SK-N-MC (cell line): Measurements from ENCODE around the gene MAPT.

Experiments
- DNase-seq: peaks from one replicate; pipeline ENCODE4 v3.0.0-alpha.2; 2011; ENCODE audit warnings: low read depth, low spot score
- H3K27ac ChIP-seq: fragments of 200-600 bp; sonication (generic); 2 replicates; pipeline ENCODE4 v1.5.1; 2016; ENCODE audit warnings: mixed run types
- H3K36me3 ChIP-seq: fragments of 200-600 bp; sonication (generic); 2 replicates; pipeline ENCODE4 v1.6.1; 2017; ENCODE audit warnings: antibody characterized with exemption, low read length, mixed read lengths; ENCODE audit not compliant: insufficient read depth
- H3K4me3 ChIP-seq: fragments of 200-600 bp; sonication (generic); 2 replicates; pipeline ENCODE4 v1.5.1; 2016
- H3K9ac ChIP-seq: fragments of 200-600 bp; sonication (generic); 2 replicates; pipeline ENCODE4 v1.8.0; 2017; ENCODE audit warnings: mixed run types, mixed read lengths; ENCODE audit not compliant: insufficient read length
- H3K9me3 ChIP-seq: fragments of 200-600 bp; sonication (generic); 2 replicates; pipeline ENCODE4 v1.6.1; 2017; ENCODE audit warnings: low read depth, mild to moderate bottlenecking, antibody characterized with exemption, low read length, moderate library complexity, mixed read lengths
- EZH2 ChIP-seq: fragments of 200-600 bp; sonication (generic); IDR thresholded peaks from one replicate; pipeline ENCODE4 v1.6.1; 2017; ENCODE audit warnings: antibody characterized with exemption
- FOXP2 ChIP-seq: optimal IDR thresholded peaks from 2 replicates; pipeline ENCODE3; 2011; ENCODE audit warnings: mild to moderate bottlenecking, moderate library complexity; ENCODE audit not compliant: insufficient read depth; ENCODE audit errors: extremely low read length, control extremely low read depth
- POLR2AphosphoS5 ChIP-seq: IDR thresholded peaks from 2 replicates; pipeline ENCODE4 v1.6.1; 2012; ENCODE audit warnings: mild to moderate bottlenecking, low read depth, low read length, borderline replicate concordance

MAPT gene

DNA sequence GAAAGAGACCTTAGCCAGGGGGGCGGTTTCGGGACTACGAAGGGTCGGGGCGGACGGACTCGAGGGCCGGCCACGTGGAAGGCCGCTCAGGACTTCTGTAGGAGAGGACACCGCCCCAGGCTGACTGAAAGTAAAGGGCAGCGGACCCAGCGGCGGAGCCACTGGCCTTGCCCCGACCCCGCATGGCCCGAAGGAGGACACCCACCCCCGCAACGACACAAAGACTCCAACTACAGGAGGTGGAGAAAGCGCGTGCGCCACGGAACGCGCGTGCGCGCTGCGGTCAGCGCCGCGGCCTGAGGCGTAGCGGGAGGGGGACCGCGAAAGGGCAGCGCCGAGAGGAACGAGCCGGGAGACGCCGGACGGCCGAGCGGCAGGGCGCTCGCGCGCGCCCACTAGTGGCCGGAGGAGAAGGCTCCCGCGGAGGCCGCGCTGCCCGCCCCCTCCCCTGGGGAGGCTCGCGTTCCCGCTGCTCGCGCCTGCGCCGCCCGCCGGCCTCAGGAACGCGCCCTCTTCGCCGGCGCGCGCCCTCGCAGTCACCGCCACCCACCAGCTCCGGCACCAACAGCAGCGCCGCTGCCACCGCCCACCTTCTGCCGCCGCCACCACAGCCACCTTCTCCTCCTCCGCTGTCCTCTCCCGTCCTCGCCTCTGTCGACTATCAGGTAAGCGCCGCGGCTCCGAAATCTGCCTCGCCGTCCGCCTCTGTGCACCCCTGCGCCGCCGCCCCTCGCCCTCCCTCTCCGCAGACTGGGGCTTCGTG, at the start of gene MAPT:
MAPT (plus strand) TSS at position 533 of the 763 bp plus-strand sequence. CDS start 67,784 bp downstream, outside the sequence.
- peak within 1 kb of the TSS; percentile 96 for H3K9ac ChIP-seq
- TF ChIP-seq FOXP2 (peak; percentile 85), POLR2AphosphoS5 (peak; percentile 66), EZH2 (no peak)

DNA sequence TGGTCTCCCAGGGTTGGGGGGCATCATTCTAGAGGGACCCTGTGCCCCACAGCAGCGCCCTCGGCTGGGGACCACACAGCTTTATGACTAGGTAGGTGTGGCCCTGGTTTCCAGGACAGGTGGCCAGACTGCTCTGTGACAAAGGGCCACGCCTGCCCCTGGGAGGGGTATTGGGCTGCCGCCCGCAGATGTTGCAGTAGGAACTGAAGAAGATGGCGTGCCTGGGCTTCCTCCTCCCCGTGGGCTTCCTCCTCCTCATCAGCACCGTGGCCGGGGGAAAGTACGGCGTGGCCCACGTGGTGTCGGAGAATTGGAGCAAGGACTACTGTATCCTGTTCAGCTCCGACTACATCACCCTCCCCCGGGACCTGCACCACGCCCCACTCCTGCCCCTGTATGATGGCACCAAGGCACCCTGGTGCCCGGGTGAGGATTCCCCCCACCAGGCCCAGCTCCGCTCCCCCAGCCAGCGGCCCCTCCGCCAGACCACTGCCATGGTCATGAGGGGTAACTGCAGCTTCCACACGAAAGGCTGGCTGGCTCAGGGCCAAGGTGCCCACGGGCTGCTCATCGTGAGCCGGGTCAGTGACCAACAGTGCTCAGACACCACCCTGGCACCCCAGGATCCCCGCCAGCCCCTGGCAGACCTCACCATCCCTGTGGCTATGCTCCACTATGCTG, 49.5 kb upstream of the MAPT start, which contains the start of gene SPPL2C:
SPPL2C (plus strand) TSS at position 187 of the 681 bp plus-strand sequence; CDS start at position 213, 26 bp downstream.
- TF ChIP-seq POLR2AphosphoS5 = no peak
- no peak for TF ChIP-seq EZH2
- TF ChIP-seq FOXP2 = no peak

More for the DNA sequence above, at the start of gene MAPT:
- peak within 1 kb of the TSS; percentile 98 for H3K4me3 ChIP-seq
- H3K27ac ChIP-seq = peak within 1 kb of the TSS; percentile 89
- DNase-seq = peak; percentile 42
- H3K36me3 ChIP-seq = no peaks in the 10 kb centered on the region
- H3K9me3 ChIP-seq = no peaks in the 10 kb centered on the region

DNA sequence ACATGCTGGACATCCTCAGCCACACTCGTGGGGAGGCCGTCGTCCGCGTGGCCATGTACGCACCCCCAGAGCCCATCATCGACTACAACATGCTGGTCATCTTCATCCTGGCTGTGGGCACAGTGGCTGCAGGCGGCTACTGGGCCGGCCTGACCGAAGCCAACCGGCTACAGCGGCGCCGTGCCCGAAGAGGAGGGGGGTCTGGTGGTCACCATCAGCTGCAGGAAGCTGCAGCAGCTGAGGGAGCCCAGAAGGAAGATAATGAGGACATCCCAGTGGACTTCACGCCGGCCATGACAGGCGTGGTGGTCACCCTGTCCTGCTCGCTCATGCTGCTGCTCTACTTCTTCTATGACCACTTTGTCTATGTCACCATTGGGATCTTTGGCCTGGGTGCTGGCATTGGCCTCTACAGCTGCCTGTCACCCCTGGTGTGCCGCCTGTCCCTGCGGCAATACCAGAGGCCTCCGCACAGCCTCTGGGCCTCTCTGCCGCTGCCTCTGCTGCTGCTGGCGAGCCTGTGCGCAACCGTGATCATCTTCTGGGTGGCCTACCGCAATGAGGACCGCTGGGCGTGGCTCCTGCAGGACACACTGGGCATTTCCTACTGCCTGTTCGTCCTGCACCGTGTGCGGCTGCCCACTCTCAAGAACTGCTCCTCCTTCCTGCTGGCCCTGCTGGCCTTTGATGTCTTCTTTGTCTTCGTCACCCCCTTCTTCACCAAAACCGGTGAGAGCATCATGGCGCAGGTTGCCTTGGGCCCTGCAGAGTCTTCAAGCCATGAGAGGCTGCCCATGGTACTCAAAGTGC, 48.8 kb upstream of the MAPT start:
- Histone ChIP-seq H3K9me3 (no peaks in the 10 kb centered on the region), H3K27ac (no peak overlapping the region), H3K36me3 (no peaks in the 10 kb centered on the region), H3K4me3 (no peak overlapping the region), H3K9ac (no peak overlapping the region)
- DNase-seq = no peak
- TF ChIP-seq FOXP2 (no peak), POLR2AphosphoS5 (no peak), EZH2 (no peak)

More for the DNA sequence above, 49.5 kb upstream of the MAPT start, which contains the start of gene SPPL2C:
- no peak for DNase-seq
- H3K4me3 ChIP-seq = no peak within 1 kb of the TSS
- no peaks in the 10 kb centered on the region for H3K36me3 ChIP-seq
- no peaks in the 10 kb centered on the region for H3K9me3 ChIP-seq
- no peak within 1 kb of the TSS for H3K9ac ChIP-seq
- no peak within 1 kb of the TSS for H3K27ac ChIP-seq

DNA sequence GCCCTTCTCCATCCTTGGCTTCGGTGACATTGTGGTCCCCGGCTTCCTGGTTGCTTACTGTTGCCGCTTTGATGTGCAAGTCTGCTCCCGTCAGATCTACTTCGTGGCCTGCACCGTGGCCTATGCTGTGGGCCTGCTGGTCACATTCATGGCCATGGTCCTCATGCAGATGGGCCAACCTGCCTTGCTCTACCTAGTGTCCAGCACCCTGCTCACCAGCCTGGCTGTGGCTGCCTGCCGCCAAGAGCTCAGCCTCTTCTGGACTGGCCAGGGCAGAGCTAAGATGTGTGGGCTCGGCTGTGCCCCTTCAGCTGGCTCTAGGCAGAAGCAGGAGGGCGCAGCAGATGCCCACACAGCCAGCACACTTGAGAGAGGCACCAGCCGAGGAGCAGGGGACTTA, 48.1 kb upstream of the MAPT start:
- H3K9ac ChIP-seq = no peak overlapping the region
- H3K36me3 ChIP-seq = no peaks in the 10 kb centered on the region
- H3K9me3 ChIP-seq = no peaks in the 10 kb centered on the region
- H3K27ac ChIP-seq = no peak overlapping the region
- no peak for DNase-seq
- TF ChIP-seq EZH2 (no peak), FOXP2 (no peak), POLR2AphosphoS5 (no peak)
- no peak overlapping the region for H3K4me3 ChIP-seq

DNA sequence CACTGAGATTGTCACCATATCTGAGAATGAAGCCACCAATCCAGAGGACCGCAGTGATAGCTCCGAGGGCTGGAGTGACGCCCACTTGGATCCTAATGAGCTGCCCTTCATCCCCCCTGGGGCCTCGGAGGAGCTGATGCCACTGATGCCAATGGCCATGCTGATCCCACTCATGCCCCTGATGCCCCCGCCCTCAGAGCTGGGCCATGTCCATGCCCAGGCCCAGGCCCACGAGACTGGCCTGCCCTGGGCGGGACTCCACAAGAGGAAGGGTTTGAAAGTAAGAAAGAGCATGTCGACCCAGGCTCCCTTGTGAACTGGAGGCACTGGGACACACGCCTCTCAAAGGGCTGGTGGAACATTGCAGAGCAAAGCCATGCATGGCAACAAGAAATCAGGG, 47.7 kb upstream of the MAPT start:
- DNase-seq = no peak
- TF ChIP-seq EZH2 = no peak
- no peak for TF ChIP-seq POLR2AphosphoS5
- no peak for TF ChIP-seq FOXP2
- Histone ChIP-seq H3K36me3 (no peaks in the 10 kb centered on the region), H3K9me3 (no peaks in the 10 kb centered on the region), H3K27ac (no peak overlapping the region), H3K4me3 (no peak overlapping the region), H3K9ac (no peak overlapping the region)

DNA sequence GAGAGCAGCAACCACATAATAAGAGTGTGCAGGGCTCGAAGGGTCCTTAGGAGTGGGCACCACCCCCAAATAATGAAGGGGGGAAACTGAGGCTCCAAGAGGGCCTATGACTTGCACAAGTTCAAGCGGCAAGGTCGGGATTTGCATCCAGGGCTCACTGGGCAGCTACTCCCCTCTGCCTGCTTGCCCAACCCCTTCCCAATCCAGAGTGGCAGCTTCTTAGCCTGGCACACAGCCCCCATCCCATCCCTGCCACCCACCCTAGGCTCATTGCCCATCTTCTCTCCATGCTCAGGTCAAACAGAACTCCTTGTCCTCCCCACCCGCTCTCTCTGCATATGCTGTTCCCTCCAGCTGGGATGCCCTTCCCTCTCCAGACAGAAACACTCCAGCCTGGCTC, 47.3 kb upstream of the MAPT start:
- no peak overlapping the region for H3K27ac ChIP-seq
- no peaks in the 10 kb centered on the region for H3K36me3 ChIP-seq
- TF ChIP-seq POLR2AphosphoS5 (no peak), FOXP2 (no peak), EZH2 (no peak)
- H3K4me3 ChIP-seq = no peak overlapping the region
- DNase-seq = no peak
- no peaks in the 10 kb centered on the region for H3K9me3 ChIP-seq
- H3K9ac ChIP-seq = no peak overlapping the region

DNA sequence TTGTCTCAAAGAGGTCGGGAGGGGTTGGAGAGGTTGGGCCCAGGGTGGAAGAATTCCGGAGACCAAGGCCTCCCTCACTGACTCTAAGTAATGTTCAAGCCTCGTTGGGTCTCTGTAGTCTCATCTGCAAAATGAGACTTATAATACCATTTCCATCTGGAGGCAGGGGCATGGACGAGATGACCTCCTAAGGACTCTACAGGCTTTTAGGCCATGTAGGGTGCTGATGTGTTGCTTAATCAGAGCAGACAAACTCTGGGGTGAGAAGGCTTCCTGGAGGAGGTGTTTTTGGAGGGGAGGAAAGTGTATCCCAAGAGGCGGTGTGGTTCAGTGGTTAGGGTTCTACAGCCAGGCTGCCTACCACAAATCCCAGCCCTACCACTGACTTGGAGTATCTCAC, 46.6 kb upstream of the MAPT start:
- H3K9ac ChIP-seq = no peak overlapping the region
- TF ChIP-seq FOXP2 = no peak
- TF ChIP-seq EZH2 = no peak
- TF ChIP-seq POLR2AphosphoS5 = no peak
- H3K36me3 ChIP-seq = no peaks in the 10 kb centered on the region
- no peak for DNase-seq
- H3K4me3 ChIP-seq = no peak overlapping the region
- H3K27ac ChIP-seq = no peak overlapping the region
- no peaks in the 10 kb centered on the region for H3K9me3 ChIP-seq

DNA sequence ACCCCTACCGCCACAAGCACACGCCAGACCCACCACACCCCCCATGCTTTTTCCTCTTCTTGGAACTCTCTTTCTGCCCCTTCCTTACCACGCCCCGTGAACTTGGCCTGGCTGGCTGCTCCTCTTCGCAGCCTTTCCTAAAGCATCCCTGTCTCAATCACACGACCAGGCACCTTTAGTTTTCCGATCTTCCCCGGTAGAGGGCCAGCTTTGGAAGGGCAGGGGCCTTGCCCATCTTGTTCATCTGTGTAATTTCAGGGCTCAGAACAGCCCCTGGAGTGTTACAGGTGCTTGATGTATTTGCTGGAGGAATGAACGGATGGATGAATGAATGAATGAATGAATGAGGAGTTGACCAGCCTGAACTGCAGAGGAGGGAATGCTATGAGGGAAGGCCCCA, 45.9 kb upstream of the MAPT start:
- Histone ChIP-seq H3K9me3 (no peaks in the 10 kb centered on the region), H3K4me3 (no peak overlapping the region), H3K9ac (no peak overlapping the region), H3K27ac (no peak overlapping the region), H3K36me3 (no peaks in the 10 kb centered on the region)
- DNase-seq = no peak
- TF ChIP-seq EZH2 (no peak), FOXP2 (no peak), POLR2AphosphoS5 (no peak)
